ENCODE results near the gene USF1.
A peak's percentile ranks its signal among the peaks of the same experiment; 100 is the strongest.
"Not testable (repeated sequence)": the region's sequence is repeated elsewhere in the genome, so short reads cannot be mapped to it uniquely, and the experiment has no call there.

The USF1 gene

DNA sequence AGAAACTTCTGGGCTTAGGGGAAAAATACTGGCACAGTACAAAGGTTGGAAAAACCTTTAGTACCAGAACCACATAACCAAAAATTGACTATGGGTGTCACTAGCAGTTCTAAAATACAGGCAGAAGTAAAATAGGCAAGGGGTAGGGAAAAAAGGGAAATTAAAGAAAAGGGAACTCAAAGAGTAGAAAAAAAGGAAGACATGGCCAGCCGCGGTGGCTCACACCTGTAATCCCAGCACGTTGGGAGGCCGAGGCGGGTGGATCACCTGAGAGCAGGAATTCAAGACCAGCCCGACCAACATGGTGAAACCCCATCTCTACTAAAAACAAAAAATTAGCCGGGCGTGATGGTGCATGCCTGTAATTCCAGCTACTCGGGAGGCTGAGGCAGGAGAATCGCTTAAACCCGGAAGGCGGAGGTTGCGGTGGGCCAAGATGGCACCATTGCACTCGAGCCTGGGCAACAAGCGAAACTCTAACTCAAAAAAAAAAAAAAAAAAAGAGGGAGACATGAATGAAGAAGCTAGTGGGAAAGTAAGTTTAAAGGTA, 26.6 kb downstream of the USF1 start:
- not testable (repeated sequence) for DNase-seq (ENCODE audit: low read depth)

- no peak for DNase-seq (ENCODE audit: low read depth)
These were observed 27.2 kb downstream of the USF1 start for GRCh38 chr1:161018631-161018930.

- no peak for DNase-seq (ENCODE audit: low read depth)
These were observed 27.8 kb downstream of the USF1 start for GRCh38 chr1:161017756-161018630.

DNA sequence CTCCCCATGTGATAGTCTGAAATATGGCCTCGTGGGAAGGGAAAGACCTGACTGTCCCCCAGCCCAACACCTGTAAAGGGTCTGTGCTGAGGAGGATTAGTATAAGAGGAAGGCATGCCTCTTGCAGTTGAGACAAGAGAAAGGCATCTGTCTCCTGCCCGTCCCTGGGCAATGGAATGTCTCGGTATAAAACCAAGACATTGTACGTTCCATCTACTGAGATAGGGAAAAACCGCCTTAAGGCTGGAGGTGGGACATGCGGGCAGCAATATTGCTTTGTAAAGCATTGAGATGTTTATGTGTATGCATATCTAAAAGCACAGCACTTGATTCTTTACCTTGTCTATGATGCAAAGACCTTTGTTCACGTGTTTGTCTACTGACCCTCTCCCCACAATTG, 28.6 kb downstream of the USF1 start:
- DNase-seq (ENCODE audit: low read depth): not testable (repeated sequence)

GRCh38 chr1:161016683-161017082, 29.1 kb downstream of the USF1 start:
- DNase-seq (ENCODE audit: low read depth): not testable (repeated sequence)

DNA sequence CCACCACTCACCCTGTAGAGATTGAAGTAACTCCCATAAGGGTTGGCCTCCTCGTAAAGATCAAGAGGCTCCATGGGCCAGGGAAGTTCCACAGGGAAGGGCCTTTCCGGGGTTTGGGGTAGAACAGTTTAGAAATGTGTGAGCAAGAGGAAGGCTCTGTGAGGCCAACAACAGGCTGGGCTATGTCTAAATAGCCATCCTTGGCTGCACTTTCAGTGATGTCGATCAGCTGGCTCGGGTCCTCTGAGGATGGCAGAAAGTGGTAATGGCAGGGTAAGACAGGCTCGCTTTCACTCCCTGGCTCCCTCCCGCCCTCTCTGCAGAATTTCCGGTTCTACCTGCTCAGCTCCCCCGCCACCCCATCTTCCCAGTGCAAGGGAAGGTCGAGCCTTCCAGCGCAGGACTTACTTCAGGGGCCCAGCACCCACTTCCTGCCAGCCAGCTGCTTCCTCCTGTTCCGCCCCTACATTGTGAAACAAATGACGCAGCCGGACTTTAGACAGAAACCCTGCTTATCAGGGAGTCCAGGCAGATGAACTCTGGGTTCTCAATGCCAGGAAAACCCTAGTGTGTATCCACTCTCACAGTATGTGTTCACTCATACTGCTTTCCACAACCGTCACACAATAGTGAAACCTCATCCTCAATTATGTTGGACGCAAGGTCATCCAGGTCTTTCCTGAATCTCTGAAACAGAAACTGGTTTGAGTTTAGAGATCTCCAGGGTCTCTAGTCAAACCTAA, 32.1 kb downstream of the USF1 start:
- peak; percentile 84 for DNase-seq (ENCODE audit: low read depth)

GRCh38 chr1:161013131-161013487, 32.7 kb downstream of the USF1 start:
- DNase-seq (ENCODE audit: low read depth): no peak

- DNase-seq (ENCODE audit: low read depth): no peak
These were observed 33.4 kb downstream of the USF1 start for GRCh38 chr1:161012420-161012819.

DNA sequence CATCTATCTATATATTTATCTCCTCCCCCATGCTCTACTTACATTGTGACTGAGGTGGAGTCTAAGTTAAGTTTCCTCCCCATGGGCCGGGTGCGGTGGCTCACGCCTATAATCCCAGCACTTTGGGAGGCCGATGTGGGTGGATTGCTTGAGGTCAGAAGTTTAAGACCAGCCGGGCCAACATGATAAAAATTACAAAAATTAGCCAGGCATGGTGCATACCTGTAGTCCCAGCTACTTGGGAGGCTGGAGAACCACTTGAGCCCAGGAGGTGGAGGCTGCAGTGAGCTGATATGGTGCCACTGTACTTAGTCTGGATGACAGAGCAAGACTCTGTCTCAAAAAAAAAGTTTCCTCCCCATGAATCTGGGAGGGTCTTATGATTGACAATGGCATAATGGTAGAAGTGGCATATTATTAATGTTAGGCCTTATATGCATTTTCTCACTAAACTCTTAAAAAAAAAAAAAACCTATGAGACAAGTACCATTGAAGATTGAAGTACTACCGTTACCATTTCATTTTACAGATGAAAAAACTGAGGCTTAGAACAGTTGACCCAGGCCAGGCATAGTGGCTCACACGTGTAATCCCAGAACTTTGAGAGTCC, 36.1 kb downstream of the USF1 start:
- no peak for DNase-seq (ENCODE audit: low read depth)

DNA sequence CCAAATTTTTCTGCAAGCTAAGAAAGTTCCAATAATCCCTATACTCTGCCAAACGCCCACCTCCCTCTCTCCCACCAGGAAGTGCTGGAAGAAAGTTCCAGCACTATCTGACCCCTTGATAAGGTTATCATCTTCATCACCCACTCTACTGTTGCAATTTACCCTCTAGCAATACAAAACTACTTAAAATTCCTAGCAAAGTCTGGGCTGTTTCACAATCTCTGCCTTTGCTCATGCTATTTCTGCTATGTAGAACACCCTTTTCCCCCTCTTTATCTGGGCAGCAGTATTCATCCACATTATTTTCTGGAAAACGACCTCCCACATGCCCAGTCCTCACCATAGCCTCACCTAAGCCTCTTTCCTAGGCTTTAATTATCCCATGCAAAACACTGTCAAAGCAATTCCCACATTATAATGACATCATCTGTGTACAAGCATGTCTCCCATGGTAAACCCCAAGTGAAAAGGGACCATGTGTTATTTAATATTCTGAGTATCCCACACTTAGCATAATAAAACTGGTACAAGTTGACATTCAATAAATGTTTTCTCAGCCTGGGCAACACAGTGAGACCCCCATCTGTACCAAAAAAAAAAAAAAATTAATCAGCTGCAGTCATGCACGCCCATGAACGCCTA, 36.8 kb downstream of the USF1 start:
- no peak for DNase-seq (ENCODE audit: low read depth)

DNA sequence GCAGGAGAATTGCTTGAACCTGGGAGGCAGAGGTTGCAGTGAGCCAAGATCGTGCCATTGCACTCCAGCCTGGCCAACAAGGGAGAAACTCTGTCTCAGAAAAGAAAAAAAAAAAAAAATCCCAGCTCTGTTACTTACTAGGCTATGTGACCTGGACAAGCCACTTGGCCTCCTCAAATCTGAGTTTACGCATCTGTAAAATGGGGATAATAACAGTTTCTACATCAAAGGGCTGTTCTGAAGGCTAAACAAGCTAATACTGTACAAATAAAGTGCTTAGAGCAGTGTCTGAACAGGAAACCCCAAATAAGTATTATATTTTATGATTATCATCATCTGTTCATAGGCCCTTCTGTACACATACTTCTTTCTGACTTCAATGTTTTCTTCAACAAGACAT, 38.4 kb downstream of the USF1 start:
- no peak for DNase-seq (ENCODE audit: low read depth)

GRCh38 chr1:161006563-161006962, 39.2 kb downstream of the USF1 start:
- DNase-seq (ENCODE audit: low read depth): no peak

GRCh38 chr1:161001525-161001924, 44.3 kb downstream of the USF1 start:
- no peak for DNase-seq (ENCODE audit: low read depth)

DNA sequence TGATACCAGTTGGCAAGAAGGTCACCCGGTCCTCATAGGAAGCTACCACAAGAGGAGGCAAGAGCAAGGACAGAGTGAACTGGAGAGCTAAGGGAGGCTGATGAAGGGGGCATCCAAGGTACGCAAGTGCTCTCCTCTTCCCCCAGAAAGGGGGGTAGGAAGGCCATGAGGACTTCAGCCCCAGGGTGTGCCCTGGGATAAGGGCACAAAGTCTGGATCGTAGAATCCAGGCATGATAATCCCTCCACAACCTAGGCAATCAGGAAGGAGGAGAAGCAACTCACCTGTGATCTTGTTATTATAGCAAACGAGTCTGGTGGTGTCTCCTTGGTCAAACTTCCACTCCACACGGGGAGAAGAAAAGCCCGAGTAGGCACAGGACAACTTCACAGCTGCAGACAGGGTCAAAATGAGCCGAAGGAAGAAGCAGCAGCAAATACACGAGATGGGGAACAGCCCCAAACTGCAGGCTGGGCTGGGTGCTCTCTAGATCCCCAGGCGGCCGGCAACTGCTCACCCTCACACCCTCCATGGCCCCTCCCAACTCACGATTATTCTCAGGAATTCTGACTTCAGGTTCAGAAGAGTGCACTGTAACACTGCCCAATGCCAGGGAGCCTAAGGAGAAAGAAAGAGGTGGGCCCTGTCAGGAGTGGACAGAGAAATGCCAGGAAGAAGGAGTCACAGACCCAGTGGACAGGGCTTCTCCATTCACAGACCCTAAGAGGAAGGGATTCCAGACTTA, 44.9 kb downstream of the USF1 start:
- DNase-seq (ENCODE audit: low read depth): no peak

GRCh38 chr1:160999376-160999775, 46.4 kb downstream of the USF1 start:
- DNase-seq (ENCODE audit: low read depth): no peak

DNA sequence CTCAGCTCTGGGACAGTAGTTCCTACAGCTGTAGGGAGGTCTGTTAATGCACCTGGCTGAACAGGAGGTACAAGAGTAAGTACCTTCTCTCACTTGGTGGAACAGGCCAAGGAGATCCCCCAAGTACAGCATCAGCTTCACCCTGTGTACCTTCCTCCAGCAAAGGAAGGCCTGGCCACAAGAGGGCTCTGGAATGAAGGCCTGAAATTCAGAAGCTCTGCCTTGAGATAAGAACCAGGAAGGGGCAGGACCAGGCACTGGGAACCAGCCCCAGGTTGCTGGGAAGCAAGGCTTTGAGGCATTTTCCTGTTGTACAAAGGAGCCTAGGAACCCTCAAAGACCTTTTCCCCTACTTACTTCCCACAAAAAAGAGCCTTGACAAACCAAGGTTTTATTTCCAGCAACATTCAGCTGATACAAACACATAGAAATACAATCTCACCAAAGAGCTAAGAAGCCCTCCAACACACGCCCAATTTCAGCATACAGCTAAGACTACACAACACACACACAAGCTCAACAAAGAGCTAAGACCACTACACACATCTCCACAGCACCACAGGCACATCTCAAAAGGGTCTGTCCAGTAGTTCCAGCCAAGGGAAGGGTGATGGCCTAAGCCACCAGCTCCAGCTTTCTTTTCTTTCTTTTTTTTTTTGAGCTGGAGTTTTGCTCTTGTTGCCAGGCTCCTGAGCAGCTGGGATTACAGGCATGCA, 48.3 kb downstream of the USF1 start:
- peak; percentile 52 for DNase-seq (ENCODE audit: low read depth)

GRCh38 chr1:160996178-160996577, 49.6 kb downstream of the USF1 start:
- DNase-seq (ENCODE audit: low read depth): no peak

- DNase-seq (ENCODE audit: low read depth): no peak
These were observed 52.1 kb downstream of the USF1 start for GRCh38 chr1:160993544-160994193.

GRCh38 chr1:160992036-160992435, 53.7 kb downstream of the USF1 start:
- DNase-seq (ENCODE audit: low read depth): not testable (repeated sequence)

All from CMK (cell line).